ENCODE data around the gene PTPRD.

PTPRD gene

DNA sequence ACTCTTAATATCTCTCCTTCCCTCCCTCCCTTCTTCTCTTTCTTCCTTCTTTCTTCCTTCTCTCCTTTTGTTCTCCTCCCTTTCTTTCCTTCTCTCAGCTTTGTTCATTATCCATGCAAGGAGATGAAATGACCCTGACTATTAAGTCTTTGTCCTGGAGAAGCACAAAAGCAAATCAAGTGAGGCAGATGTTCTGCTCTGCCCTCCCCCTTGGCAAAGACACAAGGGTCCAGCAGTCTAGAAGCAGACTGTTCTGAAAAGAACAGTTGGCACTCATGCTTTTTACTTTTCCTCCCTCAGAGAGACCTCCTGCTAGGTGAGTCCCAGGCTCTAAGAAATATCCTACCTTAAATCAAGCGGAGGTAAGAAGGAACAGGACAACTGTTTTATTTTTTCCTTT is 1745.7 kb downstream of the PTPRD start:
- no peak for DNase-seq (ENCODE audit: low read depth in 2 of 2)

DNA sequence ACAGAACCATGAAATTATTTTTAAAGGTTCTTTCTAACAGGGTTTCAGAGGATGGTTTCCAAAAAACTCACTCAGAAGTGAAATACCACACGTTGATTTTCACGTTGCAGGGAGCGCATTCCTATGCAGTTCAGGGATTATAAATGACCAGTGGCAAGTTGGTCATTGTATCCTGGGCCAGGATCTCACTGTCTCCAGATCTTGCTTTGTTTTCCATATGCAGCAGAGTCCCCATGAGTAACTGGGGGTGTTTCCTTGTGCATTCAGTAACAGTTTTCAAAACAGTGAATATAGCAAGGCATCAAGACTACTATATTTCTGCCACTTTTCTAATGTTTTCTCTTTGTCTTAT is 1748.3 kb downstream of the PTPRD start:
- no peak for DNase-seq (ENCODE audit: low read depth in 2 of 2)

DNA sequence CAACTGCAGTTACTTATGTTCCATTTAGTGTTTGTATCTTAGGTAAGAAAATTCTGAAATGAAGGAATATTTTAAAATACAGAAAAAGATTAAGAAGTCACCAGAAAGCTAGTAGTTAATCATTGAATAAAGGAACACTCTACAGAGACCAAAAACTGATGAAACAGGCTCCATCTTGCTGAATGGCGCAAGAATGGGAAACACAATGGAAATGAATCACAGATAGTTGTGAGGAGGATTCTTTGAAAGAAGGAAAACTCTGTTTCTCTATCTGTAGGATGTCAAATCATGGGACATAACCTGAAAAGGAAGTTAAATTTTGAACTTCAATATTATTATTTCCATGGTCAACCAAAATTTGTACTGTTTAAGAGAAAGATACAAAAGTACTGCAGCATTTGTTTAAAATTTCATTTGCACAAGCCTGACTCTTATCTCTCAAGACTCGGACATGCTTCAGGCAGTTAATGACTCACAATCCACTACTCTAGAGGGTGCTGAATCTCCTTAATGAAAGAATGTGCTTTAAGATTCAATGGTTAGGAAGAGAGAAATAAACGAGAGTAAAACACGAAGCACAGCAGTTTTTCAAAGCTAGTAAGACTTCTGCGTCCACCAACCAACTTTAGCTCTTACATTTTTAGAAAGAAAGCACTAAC is 1748.8 kb downstream of the PTPRD start:
- DNase-seq (ENCODE audit: low read depth in 2 of 2): no peak

DNA sequence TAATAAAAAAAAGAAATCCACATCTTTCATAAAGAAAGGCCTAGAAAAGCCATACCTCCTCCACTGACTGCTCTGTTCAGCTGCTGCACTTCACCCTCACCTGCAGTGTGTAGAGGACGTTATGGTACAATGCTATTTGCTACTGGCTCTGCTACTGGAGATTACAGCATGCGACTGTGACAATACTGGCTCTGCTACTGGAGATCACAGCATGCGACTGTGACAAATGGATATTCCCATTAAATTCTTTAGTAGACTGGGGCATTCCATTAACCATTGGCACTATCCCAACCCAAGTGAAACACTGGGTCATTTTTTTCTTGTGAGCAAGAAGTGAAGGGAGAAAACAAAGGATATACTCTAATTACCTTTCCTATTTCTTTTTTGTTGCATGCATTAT is 1749.7 kb downstream of the PTPRD start:
- DNase-seq (ENCODE audit: low read depth in 2 of 2): no peak

DNA sequence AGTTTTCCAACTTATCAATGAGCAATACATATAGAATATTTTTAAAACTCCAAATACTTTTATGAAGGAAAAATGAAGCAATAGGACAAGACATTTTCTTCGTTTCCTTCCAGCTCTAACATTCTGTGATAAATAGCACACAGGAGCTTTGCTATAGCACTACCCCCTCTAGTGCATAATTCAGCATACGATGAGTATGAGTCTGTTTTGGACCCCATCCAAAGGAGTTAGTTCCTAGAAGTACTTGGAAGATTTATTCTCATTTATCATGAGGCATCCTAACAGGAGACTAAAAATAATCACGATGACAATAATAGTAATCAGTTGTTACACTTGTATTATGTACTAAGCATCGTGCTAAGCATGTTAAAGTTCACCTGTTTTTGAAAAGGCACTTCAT is 1751.9 kb downstream of the PTPRD start:
- no peak for DNase-seq (ENCODE audit: low read depth in 2 of 2)

DNA sequence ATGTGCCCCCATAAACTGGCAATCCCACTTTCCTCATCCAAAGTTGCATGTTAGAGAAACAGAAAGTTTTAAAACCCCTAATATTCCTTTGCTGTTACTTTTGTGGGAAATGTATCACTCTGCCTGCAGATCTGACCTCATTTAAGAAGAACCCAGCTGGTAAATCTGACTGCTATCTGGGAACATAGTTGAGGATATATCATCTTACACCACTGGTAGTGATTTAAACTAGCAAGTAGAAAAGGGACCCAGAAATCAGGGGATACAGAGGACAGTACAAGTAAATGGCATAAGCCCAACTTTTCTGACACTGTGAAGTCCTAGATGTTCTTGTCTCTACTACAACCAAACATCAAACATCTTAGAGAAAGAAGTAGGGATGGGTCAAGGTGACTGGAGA is 1752.7 kb downstream of the PTPRD start:
- no peak for DNase-seq (ENCODE audit: low read depth in 2 of 2)

DNA sequence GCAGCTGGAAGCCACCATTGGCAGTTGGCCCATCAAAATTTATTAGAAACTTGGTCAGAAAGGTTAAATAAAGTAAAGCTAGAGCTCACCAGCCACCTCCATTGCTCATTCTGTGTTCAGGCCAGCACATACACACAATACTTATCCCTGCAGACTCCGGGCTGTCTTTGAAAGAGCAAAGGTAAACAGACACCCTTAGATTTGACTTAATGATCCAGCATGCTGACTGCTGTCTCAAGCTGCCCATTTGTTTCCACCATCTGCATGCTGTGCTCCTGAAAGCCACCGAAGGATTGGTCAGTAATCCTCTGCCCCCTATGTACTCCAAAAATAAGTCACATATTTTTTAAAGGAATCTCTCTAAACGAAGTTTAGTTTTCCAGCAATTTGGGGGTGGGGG is 1753.4 kb downstream of the PTPRD start:
- DNase-seq (ENCODE audit: low read depth in 2 of 2): no peak

DNA sequence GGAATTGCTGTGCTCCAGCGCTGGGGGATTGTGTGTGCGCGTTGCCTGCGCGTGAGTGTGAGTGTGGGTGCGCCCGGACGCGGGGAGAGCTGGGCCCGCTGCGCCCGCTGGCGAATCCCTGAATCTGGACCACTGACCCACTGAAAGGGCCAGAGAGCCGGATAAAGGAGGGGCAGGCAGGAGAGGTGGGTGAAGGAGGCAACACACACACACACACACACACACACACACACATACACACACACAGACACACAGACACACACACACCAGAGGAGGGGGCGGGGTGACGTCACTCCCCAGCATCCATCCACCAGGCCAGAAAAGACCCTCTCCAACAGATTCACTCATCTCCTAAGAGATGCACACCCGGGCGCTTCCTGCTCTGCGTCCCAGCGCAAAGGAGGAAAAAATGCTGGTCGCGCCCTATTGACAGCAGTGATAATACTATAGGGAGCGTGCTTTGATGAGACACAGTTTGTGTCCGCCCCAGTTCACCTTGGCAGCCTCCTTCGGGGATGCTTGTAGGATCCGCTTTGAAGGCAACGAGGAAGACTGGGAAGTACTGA is 1754.1 kb downstream of the PTPRD start:
- no peak for DNase-seq (ENCODE audit: low read depth in 2 of 2)

DNA sequence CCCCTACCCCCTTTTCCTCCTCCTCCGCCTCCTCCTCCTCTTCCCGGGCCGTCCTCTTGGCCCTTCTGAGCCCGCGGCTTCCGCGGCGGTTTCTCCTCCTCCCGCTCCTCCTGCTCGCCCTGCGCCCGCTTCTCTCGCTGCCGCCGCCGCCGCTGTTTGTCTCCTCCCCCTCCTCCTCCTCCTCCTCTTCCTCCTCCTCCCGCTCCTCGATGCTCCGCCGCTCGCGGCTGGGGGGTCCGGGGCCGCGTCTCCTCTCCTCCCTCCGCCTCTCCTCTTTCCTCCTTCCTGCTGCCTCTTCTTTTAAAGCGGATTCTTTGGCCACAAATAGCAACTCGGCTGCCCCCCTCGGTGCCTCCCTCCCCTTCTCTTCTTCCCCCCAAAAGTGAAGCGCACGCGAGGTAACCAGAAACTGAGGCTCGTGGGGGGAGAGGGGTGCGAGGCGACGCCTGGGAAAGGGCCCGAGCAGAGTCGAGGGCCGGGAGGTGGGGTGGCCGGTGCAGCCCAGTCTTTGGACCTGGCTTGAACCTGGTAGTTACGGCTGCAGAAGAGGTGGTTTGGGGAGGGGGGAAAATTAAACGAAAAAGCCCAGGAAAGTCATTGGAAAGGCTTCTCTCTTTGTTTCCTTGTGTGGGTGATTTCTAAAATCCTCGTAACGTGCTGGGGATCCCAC is 1754.7 kb downstream of the PTPRD start:
- no peak for DNase-seq (ENCODE audit: low read depth in 2 of 2)

DNA sequence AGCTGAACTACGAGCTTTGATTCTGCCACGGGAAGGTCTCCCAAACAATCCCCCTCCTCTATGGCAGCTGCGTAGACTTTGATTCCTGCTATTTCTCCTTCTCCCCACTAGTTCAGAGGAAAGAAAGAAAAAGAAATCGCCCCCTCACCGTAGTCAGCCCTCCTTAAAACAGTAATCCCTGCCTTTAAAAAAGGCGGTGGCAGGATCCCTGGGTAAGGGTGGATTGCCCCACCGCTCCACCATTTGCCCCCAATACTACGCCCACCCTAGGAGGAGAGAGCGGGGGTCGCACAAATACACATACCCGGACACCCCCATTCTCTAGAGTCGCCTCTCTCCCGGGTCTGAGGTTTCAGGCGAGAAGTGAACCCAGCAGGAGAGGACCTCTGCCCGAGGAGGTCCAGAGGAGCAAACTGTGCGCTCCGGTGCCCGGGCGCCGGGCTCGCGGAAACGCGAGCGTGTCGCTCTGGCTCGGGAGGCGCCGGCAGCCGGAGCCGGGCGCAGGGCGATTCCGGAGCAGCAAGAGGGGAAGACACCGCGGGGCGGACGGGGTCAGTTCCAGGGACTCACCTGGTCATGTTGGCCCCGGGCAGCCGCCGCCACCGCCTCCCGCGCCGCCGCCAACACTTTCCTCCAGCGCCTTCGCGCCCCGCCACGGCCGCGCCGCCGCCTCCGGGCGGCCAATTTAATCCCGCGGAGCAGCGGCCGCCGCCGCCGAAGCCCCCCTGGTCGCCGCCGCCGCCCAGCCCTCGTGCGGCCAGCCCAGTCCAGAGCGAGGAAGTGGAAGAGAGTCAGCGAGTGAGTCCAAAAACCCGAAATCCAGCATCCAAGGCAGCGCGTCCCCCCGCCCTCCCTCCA is 1755.5 kb downstream of the PTPRD start:
- no peak for DNase-seq (ENCODE audit: low read depth in 2 of 2)

DNA sequence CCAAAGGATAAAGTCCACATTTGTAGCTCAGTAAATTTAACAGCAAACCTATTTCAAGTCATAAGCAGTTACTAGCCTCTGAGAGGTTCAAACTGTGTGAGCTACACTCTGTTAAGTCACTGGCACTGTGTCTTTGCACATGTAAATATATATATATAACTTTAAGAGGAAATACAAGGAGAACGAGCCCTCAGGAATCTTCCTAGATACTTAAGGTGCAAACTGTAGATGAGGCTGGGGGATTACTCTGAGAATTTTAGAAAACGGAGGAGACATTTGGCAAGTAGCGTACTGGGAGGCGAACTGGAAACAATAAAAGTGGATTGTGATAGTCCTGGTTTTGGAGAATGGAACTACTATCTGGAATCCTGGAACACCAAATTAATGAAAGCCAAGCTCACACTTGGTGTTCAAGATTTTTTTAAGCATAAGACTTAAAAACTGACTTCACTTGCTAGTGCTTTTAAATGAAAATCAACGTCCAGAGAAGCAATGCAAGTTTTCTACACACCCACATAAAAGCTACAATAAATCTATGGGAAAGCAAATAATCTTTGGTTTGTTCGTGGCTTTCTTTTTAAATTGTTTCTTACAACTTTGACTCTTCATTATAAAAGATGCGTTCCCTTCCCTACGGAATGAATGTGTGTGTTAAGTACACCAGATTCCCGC is 1756.3 kb downstream of the PTPRD start:
- no peak for DNase-seq (ENCODE audit: low read depth in 2 of 2)

DNA sequence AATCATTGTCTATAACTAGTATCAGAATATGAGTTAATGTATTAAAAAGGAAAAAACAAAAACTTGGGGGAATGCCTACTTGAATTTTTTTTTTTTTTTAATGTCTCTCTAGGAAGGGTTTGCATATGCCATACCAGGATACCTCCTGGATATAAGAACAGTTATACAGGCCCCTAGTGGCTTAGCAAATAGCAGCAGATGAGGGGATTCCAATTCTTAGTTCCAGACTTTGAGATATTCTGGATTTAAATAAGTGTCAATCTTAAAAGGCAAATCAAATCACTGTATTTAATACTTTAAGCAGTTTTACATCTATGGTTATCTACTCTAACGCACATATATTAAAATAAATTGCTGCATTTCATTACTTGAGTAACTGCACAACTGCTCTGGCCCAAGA is 1757.8 kb downstream of the PTPRD start:
- no peak for DNase-seq (ENCODE audit: low read depth in 2 of 2)

DNA sequence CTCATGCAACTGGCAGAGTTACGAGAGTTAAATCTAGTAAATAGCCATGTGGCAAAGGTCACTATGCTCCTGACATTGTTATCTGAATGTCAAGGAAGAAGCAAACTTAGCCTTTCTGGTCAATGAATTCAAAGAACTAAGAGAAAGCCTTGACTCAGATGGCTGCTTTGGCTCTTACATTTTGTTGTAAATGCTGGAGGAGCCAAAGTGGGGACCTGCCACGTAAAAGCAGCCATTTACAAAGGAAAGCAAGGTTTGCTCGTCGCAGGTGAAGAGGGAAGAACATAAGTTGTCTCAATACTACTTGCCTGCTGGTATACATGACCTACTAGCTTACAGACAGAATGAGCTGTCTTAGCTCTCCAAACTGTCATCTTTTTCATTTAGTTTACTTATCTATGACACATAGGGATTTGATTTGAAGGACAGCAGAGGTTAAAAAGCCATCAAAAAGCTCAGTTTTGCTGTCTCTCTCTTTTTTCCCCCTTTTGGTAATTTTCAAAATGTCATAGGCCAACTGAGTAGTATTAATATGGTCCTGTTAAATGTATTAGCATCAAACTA is 1760.4 kb downstream of the PTPRD start:
- no peak for DNase-seq (ENCODE audit: low read depth in 2 of 2)

DNA sequence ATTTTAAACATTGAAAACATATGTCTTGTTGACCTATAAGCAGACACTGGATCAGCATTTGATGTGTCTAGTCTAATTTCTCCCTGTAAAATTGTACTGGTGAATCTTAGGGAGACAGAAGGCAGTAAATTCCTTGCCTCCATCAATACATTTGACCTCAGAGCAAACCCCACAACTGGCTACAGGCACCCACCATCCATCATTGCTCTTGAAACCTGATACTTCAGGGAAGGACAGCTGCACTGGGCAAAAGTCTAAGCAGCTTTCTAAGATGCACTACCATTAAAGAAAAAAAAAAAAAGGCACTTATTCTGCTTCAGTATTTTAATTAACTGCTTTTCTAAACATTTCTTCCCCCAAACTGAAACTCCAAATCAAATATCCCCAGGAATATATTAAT is 1761.9 kb downstream of the PTPRD start:
- no peak for DNase-seq (ENCODE audit: low read depth in 2 of 2)

DNA sequence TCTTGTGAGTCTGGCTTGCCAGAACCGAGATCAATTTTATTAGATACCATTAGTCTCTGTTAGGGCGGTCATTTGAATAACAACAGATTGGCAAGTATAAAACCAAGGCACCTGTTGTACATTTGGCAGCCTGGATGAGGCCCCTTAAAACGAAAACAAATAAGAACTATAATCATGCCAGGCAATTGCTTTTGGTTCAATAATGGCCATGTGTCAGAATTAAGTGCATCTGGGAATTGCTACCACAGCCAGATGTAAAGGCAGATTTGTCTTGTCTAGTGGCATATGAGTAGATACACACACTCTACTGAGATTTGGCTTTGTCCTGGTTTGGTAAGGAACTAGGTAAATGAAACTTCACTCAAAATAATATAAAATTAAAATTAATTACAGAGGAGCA is 1767.0 kb downstream of the PTPRD start:
- no peak for DNase-seq (ENCODE audit: low read depth in 2 of 2)

DNA sequence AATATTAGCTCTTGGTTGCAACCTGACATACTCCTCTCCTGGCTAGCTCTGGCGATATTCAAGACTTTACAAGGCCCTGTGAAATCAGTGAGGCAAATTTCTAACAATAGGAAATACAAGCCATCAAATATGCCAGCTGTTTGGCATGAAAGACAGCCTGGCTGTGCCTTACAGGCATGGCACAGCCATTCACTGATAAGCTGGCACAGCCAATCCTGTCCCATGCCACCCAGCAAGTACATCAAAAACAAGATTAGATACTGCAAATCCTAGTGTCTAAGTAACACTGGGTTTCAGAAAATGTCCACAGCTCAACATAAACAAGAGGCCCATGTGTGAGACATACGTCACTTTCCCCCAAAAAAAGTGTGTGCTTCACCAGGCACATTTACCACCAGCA is 1767.4 kb downstream of the PTPRD start:
- DNase-seq (ENCODE audit: low read depth in 2 of 2): no peak

DNA sequence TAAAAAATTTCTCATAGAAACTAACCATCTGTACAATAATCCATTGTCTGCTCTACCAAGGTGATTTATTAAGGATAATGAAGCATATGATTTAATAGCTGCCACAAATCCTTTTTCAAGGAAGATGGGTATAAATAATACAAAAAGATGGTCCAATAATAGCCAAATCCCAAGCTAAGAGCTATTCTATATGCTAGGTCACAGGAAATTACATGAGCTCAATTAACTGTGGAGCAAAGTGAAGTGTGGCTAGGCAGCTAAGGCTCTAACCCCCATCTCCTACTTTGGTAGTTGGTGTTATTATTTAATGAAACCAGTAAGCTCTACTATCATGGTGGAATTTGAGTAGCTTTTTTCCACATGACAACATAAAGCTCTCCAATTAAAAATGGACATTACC is 1768.3 kb downstream of the PTPRD start:
- no peak for DNase-seq (ENCODE audit: low read depth in 2 of 2)

DNA sequence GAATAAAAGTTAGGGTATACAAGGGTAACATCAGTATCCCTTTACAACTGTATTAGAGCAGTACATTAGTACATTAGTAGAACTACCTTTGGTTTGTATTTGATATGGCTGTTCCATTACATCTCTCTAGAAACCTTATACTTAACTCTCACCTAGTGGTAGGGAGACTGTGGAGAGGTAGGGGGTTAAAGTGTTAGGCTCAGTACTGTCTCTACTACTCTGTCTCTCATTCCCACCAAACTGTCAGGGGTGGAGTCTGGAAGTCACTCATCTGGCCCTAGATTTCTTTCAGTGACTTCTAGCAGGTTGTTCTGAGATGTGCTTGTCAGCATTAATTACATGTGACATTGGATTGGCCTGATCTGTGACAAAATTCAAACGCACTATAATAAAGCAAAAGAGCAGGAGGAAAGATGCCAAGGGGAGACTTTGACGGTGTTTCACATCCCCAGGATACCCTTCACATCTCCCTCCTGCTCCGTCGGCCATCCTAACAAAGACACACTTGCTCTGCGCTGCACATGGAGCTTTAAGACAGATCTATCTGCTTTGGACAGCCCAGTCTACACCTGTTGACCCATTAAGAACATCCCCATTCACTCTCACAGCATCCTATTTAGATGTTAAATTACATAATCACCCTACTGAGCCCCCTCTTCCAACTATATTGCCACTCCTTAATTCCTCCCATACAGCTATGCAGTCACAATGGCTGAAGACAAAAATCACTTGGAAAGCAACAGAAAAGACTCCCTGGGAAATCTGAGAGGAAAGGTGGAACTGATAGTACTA is 1770.2 kb downstream of the PTPRD start:
- no peak for DNase-seq (ENCODE audit: low read depth in 2 of 2)

DNA sequence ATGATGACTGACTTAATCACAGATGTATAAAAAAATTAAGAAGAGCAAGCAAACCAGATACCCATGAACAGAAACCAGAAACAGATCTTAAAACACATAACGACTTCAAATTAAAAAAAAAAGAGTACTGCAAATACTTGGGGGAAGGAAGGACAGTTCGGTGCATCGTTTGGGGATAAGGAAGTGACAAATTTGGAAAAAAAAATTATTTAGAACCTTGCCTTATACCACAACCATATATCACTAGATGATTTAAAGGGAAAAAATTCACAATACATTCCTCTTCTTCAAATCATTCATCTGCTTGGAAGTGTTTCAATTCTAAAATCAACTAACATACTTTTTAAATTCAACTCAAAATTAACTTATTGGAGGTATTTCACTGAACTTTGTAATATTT is 1774.7 kb downstream of the PTPRD start:
- DNase-seq (ENCODE audit: low read depth in 2 of 2): no peak

DNA sequence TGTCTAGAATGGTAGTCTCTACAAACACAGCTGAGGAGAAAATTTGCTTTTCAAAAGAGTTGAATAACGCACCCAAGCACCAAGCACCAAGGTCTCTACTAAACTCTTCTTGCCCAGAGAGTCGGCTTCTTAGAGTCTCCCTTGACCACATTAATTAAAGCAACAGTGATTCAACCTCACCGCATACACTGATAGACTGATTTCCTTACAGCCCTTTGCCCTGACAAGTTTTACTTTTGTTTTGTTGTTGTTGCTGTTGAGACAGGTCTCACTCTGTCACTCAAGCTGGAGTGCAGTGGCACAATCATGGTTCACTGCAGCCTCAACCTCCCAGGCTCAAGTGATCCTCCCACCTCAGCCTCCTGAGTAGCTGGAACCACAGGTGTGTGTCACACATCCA is 1777.5 kb downstream of the PTPRD start:
- DNase-seq (ENCODE audit: low read depth in 2 of 2): no peak

DNA sequence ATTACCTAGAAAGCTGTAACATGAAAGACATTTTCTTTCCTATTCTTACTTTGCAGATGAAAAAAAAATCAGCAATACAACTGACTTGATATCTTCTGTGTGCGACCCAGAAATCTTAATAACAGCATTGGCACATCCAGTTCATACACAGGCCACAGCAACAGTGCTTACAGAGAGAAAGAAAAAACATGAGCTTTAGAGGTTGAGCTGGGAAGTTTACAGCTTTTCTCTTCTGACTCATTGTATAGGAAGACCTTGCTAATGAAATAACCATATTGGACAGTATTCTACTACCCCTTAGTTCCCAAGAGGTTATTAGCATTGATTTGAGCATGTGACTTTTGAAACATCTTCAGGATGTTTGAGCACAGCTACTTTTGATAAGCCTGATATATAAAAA is 1779.8 kb downstream of the PTPRD start:
- DNase-seq (ENCODE audit: low read depth in 2 of 2): no peak
